ENCODE results near the gene ZBTB4. TPM values are rescaled to one million over a fixed set of nuclear protein-coding genes. Genes with fewer than 3 reads are reported as not detected.
"Not testable (repeated sequence)": the region's sequence is repeated elsewhere in the genome, so short reads cannot be mapped to it uniquely, and the experiment has no call there.

ZBTB4 gene
- polyA plus RNA-seq, 1 donor from 2014 or later: 8.0 TPM

DNA sequence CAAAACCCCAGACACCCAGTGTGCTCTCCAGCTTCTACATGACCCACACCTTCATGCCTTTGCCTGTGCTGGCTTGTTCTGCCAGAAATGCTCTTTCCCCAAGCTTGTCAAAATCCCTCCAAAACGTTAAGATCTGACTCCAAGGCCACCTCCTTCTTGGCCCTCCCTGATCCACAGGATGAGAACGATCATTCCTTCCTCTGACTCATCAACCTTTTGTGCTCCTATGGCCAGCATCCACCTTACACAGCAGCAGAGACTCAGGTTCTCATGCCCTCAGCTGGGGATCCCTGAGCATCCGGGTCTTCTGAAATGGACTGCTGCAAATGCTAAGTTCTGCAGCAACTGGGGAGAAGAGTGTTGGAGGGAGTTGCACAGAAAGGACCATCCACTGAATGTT lies 2.9 kb downstream of the ZBTB4 start:
- H3K9ac ChIP-seq (ENCODE audit: low read length): no peak overlapping the region
- no peak overlapping the region for H3K4me3 ChIP-seq (ENCODE audit: low read length)
- no peak overlapping the region for H3K4me2 ChIP-seq (ENCODE audit: low read length)
- H3K9me3 ChIP-seq (ENCODE audit: low read length): no peaks in the 10 kb centered on the region
- no peak overlapping the region for H3K27ac ChIP-seq (ENCODE audit: low read length)
- H3F3A ChIP-seq (ENCODE audit: insufficient read depth, low read length, poor library complexity, severe bottlenecking): no peaks in the 10 kb centered on the region
- peaks cover 52% of the 10 kb centered on the region for H3K79me2 ChIP-seq (replicated peaks; ENCODE audit: insufficient read depth, low read length)
- H2AFZ ChIP-seq (ENCODE audit: low read depth, low read length): no peak overlapping the region
- no peaks in the 10 kb centered on the region for H3K27me3 ChIP-seq (ENCODE audit: insufficient read depth, low read depth, low read length)
- no peaks in the 10 kb centered on the region for H4K20me1 ChIP-seq (ENCODE audit: insufficient read depth)
- TF ChIP-seq, protein P1, sequence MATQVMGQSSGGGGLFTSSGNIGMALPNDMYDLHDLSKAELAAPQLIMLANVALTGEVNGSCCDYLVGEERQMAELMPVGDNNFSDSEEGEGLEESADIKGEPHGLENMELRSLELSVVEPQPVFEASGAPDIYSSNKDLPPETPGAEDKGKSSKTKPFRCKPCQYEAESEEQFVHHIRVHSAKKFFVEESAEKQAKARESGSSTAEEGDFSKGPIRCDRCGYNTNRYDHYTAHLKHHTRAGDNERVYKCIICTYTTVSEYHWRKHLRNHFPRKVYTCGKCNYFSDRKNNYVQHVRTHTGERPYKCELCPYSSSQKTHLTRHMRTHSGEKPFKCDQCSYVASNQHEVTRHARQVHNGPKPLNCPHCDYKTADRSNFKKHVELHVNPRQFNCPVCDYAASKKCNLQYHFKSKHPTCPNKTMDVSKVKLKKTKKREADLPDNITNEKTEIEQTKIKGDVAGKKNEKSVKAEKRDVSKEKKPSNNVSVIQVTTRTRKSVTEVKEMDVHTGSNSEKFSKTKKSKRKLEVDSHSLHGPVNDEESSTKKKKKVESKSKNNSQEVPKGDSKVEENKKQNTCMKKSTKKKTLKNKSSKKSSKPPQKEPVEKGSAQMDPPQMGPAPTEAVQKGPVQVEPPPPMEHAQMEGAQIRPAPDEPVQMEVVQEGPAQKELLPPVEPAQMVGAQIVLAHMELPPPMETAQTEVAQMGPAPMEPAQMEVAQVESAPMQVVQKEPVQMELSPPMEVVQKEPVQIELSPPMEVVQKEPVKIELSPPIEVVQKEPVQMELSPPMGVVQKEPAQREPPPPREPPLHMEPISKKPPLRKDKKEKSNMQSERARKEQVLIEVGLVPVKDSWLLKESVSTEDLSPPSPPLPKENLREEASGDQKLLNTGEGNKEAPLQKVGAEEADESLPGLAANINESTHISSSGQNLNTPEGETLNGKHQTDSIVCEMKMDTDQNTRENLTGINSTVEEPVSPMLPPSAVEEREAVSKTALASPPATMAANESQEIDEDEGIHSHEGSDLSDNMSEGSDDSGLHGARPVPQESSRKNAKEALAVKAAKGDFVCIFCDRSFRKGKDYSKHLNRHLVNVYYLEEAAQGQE (IDR thresholded peaks at IDR 0.05; ENCODE audit: borderline replicate concordance): no peak
- no peak for TF ChIP-seq EP300 (conservative IDR thresholded peaks at IDR 0.05; ENCODE audit: poor library complexity, severe bottlenecking)
- TF ChIP-seq, protein P2, sequence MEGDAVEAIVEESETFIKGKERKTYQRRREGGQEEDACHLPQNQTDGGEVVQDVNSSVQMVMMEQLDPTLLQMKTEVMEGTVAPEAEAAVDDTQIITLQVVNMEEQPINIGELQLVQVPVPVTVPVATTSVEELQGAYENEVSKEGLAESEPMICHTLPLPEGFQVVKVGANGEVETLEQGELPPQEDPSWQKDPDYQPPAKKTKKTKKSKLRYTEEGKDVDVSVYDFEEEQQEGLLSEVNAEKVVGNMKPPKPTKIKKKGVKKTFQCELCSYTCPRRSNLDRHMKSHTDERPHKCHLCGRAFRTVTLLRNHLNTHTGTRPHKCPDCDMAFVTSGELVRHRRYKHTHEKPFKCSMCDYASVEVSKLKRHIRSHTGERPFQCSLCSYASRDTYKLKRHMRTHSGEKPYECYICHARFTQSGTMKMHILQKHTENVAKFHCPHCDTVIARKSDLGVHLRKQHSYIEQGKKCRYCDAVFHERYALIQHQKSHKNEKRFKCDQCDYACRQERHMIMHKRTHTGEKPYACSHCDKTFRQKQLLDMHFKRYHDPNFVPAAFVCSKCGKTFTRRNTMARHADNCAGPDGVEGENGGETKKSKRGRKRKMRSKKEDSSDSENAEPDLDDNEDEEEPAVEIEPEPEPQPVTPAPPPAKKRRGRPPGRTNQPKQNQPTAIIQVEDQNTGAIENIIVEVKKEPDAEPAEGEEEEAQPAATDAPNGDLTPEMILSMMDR (IDR thresholded peaks at IDR 0.05; ENCODE audit: poor library complexity, severe bottlenecking): no peak
- H3K9me2 ChIP-seq (ENCODE audit: insufficient read depth, low read length): no peaks in the 10 kb centered on the region
- H3K36me3 ChIP-seq (ENCODE audit: insufficient read depth, low read length): no peaks in the 10 kb centered on the region

DNA sequence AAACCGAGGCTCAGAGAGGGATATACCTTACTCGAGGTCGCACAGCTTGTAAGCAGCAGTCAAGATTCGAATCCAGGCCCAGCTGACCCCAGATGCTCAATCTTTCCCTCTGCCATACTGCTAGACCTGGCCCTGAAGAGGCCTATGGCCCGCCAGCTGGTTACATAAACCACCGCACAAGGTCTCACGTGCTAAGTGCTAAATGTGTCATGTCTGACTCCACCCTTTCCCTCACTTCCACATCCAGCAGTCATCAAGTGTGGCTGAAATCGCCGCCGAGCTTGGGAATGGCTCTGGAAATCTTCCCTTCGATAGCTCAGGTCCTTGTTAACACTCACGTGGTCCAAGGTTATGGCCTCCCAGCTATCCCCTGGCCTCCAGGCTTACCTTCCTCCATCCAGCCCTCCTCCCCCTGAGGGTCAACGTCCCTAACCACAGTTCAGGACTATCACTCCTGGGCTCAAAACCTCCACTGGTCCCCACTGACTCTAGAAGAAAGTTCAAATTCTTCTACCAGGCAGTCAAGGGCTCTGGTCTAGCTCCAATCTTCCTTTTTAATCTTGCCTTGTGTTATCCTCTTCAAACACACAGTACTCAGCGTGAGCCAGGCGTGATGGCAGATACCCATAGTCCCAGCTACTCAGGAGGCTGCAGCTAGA lies 3.5 kb downstream of the ZBTB4 start:
- no peaks in the 10 kb centered on the region for H3F3A ChIP-seq (ENCODE audit: insufficient read depth, low read length, poor library complexity, severe bottlenecking)
- TF ChIP-seq, protein P1 (IDR thresholded peaks at IDR 0.05; ENCODE audit: borderline replicate concordance): no peak
- no peak for TF ChIP-seq POLR2AphosphoS5 (IDR thresholded peaks at IDR 0.05)
- no peaks in the 10 kb centered on the region for H3K9me3 ChIP-seq (ENCODE audit: low read length)
- no peak overlapping the region for H2AFZ ChIP-seq (ENCODE audit: low read depth, low read length)
- no peaks in the 10 kb centered on the region for H4K20me1 ChIP-seq (ENCODE audit: insufficient read depth)
- no peak overlapping the region for H3K4me2 ChIP-seq (ENCODE audit: low read length)
- H3K27me3 ChIP-seq (ENCODE audit: insufficient read depth, low read depth, low read length): no peaks in the 10 kb centered on the region
- no peaks in the 10 kb centered on the region for H3K36me3 ChIP-seq (ENCODE audit: insufficient read depth, low read length)
- no peaks in the 10 kb centered on the region for H3K9me2 ChIP-seq (ENCODE audit: insufficient read depth, low read length)
- no peak overlapping the region for H3K9ac ChIP-seq (ENCODE audit: low read length)
- H3K27ac ChIP-seq (ENCODE audit: low read length): no peak overlapping the region
- no peak overlapping the region for H3K4me3 ChIP-seq (ENCODE audit: low read length)
- H3K79me2 ChIP-seq (replicated peaks; ENCODE audit: insufficient read depth, low read length): peaks cover 51% of the 10 kb centered on the region

DNA sequence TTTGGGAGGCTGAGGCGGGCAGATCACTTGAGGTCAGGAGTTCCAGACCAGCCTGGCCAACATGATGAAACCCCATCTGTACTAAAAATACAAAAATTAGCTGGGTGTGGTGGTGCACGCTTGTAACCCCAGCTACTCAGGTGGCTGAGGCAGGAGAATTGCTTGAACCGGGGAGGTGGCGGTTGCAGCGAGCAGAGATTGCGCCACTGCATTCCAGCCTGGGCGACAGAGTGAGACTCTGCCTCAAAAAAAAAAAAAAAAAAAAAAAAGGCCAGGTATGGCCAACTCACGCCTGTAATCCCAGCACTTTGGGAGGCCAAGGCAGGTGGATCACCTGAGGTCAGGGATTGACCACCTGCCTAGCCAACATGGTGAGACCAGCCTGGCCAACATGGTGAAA lies 4.7 kb downstream of the ZBTB4 start:
- H3K4me3 ChIP-seq (ENCODE audit: low read length); H3K9me3 ChIP-seq (ENCODE audit: low read length); H3F3A ChIP-seq (ENCODE audit: insufficient read depth, low read length, poor library complexity, severe bottlenecking); H4K20me1 ChIP-seq (ENCODE audit: insufficient read depth); H3K9me2 ChIP-seq (ENCODE audit: insufficient read depth, low read length); H3K27ac ChIP-seq (ENCODE audit: low read length); H3K4me2 ChIP-seq (ENCODE audit: low read length); H2AFZ ChIP-seq (ENCODE audit: low read depth, low read length); H3K9ac ChIP-seq (ENCODE audit: low read length); H3K36me3 ChIP-seq (ENCODE audit: insufficient read depth, low read length); H3K27me3 ChIP-seq (ENCODE audit: insufficient read depth, low read depth, low read length): not testable (repeated sequence)
- peaks cover 44% of the 10 kb centered on the region for H3K79me2 ChIP-seq (replicated peaks; ENCODE audit: insufficient read depth, low read length)

Measured in neural cell (in vitro differentiated cells).